Lower leg skin (tissue), 3 donors: ENCODE results near the gene DCAF4L1.

Source experiments
- CTCF ChIP-seq, 3 donors: fragments of 450-650 bp; IDR thresholded peaks; one replicate each; pipeline ENCODE4 v1.5.1; 2016; ENCODE audit warnings: antibody characterized with exemption in 3 of 3, mild to moderate bottlenecking in 3 of 3, moderate library complexity in 2 of 3
- POLR2A ChIP-seq, 2 donors: fragments of 450-650 bp; IDR thresholded peaks; one replicate each; pipeline ENCODE4 v1.6.1; 2016 to 2017; ENCODE audit warnings: antibody characterized with exemption in 2 of 2, mild to moderate bottlenecking in 1 of 2, moderate library complexity in 1 of 2

GRCh38 chr4:41991916-41992767 is 10.6 kb downstream of the DCAF4L1 start:
- TF ChIP-seq CTCF (IDR thresholded peaks at IDR 0.05), result no peak
- TF ChIP-seq POLR2A (IDR thresholded peaks at IDR 0.05), result no peak
